SJCRH30 (cell line): Measurements from ENCODE around the gene ZNF879. TPM values are rescaled to one million over a fixed set of nuclear protein-coding genes. Genes with fewer than 3 reads are reported as not detected.
A peak's percentile ranks its signal among the peaks of the same experiment; 100 is the strongest.

Experiments used
- DNase-seq, 2 experiments: peaks; one replicate each; pipeline ENCODE4 v3.0.0-alpha.2; 2015 to 2020
- H3K27ac ChIP-seq: fragments of 250-450 bp; sonication (Bioruptor Pico); 2 replicates; pipeline ENCODE4 v1.5.1; 2020; ENCODE audit warnings: mild to moderate bottlenecking, moderate library complexity
- H3K27me3 ChIP-seq: fragments of 250-450 bp; sonication (Bioruptor Pico); 2 replicates; pipeline ENCODE4 v1.5.1; 2020; ENCODE audit warnings: mild to moderate bottlenecking, moderate library complexity
- H3K36me3 ChIP-seq: fragments of 250-450 bp; sonication (Bioruptor Pico); 2 replicates; pipeline ENCODE4 v1.5.1; 2020; ENCODE audit warnings: mild to moderate bottlenecking, moderate library complexity
- H3K4me1 ChIP-seq: fragments of 250-450 bp; sonication (Bioruptor Pico); 2 replicates; pipeline ENCODE4 v1.5.1; 2020; ENCODE audit warnings: mild to moderate bottlenecking, moderate library complexity
- H3K4me3 ChIP-seq: fragments of 250-450 bp; sonication (Bioruptor Pico); 2 replicates; pipeline ENCODE4 v1.5.1; 2020; ENCODE audit warnings: mild to moderate bottlenecking, moderate library complexity
- H3K9me3 ChIP-seq: fragments of 250-450 bp; sonication (Bioruptor Pico); replicated peaks from 2 replicates; pipeline ENCODE4 v1.5.1; 2020; ENCODE audit warnings: mild to moderate bottlenecking, moderate library complexity
- total RNA-seq: library from RNA; depleted of rRNA; stranded (reverse); fragments of >200 nt; shearing (Covaris generic); gene quantifications from 2 replicates; pipeline ENCODE4 v1.2.3, GENCODE V29; 2014

ZNF879 gene
- total RNA-seq, 1 experiment from 2014 or later = 5.5 TPM

- H3K4me1 ChIP-seq = no peaks in the 10 kb centered on the region
- DNase-seq = no peak
- no peak within 1 kb of the TSS for H3K27ac ChIP-seq
- no peaks in the 10 kb centered on the region for H3K9me3 ChIP-seq
- no peak within 1 kb of the TSS for H3K4me3 ChIP-seq
- H3K27me3 ChIP-seq = no peaks in the 10 kb centered on the region
- no peaks in the 10 kb centered on the region for H3K36me3 ChIP-seq
These were observed 28.8 kb upstream of the ZNF879 start, which contains the start of gene GRM6 for GRCh38 chr5:178994580-178995340. Gene GRM6 (minus strand): TSS chr5:178995320. CDS start chr5:178994944, 376 bp downstream.

GRCh38 chr5:178995341-178995690 lies 28.3 kb upstream of the ZNF879 start:
- Histone ChIP-seq H3K27ac (no peak overlapping the region), H3K9me3 (no peaks in the 10 kb centered on the region), H3K27me3 (no peaks in the 10 kb centered on the region), H3K36me3 (no peaks in the 10 kb centered on the region), H3K4me3 (no peak overlapping the region), H3K4me1 (no peaks in the 10 kb centered on the region)
- no peak for DNase-seq

GRCh38 chr5:178996156-178996555 lies 27.4 kb upstream of the ZNF879 start:
- H3K27ac ChIP-seq = no peak overlapping the region
- no peaks in the 10 kb centered on the region for H3K36me3 ChIP-seq
- H3K9me3 ChIP-seq = no peaks in the 10 kb centered on the region
- no peak overlapping the region for H3K4me3 ChIP-seq
- DNase-seq = no peak
- H3K4me1 ChIP-seq = no peaks in the 10 kb centered on the region
- no peaks in the 10 kb centered on the region for H3K27me3 ChIP-seq

- DNase-seq = no peak
- Histone ChIP-seq H3K4me3 (no peak overlapping the region), H3K4me1 (no peaks in the 10 kb centered on the region), H3K27ac (no peak overlapping the region), H3K36me3 (no peaks in the 10 kb centered on the region), H3K9me3 (no peaks in the 10 kb centered on the region), H3K27me3 (no peaks in the 10 kb centered on the region)
These were observed 26.4 kb upstream of the ZNF879 start for GRCh38 chr5:178997191-178997590.

- Histone ChIP-seq H3K27ac (no peak overlapping the region), H3K36me3 (no peaks in the 10 kb centered on the region), H3K9me3 (no peaks in the 10 kb centered on the region), H3K27me3 (no peaks in the 10 kb centered on the region), H3K4me3 (no peak overlapping the region), H3K4me1 (no peaks in the 10 kb centered on the region)
- DNase-seq = no peak
These were observed 25.2 kb upstream of the ZNF879 start for GRCh38 chr5:178998441-178998840.

GRCh38 chr5:179006564-179006963 lies 17.0 kb upstream of the ZNF879 start:
- Histone ChIP-seq H3K4me3 (no peak overlapping the region), H3K27me3 (no peaks in the 10 kb centered on the region), H3K27ac (no peak overlapping the region), H3K9me3 (peaks cover 3% of the 10 kb centered on the region; the same call in 1 of the 2 replicates), H3K36me3 (no peaks in the 10 kb centered on the region), H3K4me1 (no peaks in the 10 kb centered on the region)
- no peak for DNase-seq

GRCh38 chr5:179008667-179009066 lies 14.9 kb upstream of the ZNF879 start:
- H3K4me3 ChIP-seq = no peak overlapping the region
- H3K27me3 ChIP-seq = no peaks in the 10 kb centered on the region
- DNase-seq = peak in 1 of 2 experiments; percentile 6
- H3K27ac ChIP-seq = no peak overlapping the region
- H3K36me3 ChIP-seq = no peaks in the 10 kb centered on the region
- H3K4me1 ChIP-seq = no peaks in the 10 kb centered on the region
- H3K9me3 ChIP-seq = peaks cover 3% of the 10 kb centered on the region; the same call in 1 of the 2 replicates

GRCh38 chr5:179033004-179033580 lies 9.5 kb downstream of the ZNF879 start:
- Histone ChIP-seq H3K36me3 (peaks cover 22% of the 10 kb centered on the region), H3K27me3 (no peaks in the 10 kb centered on the region), H3K4me1 (no peaks in the 10 kb centered on the region), H3K4me3 (no peak overlapping the region), H3K9me3 (peaks cover 41% of the 10 kb centered on the region), H3K27ac (no peak overlapping the region)
- DNase-seq = no peak

- H3K9me3 ChIP-seq = no peaks in the 10 kb centered on the region; the same call in 1 of the 2 replicates
- H3K27me3 ChIP-seq = no peaks in the 10 kb centered on the region
- no peaks in the 10 kb centered on the region for H3K4me1 ChIP-seq
- H3K4me3 ChIP-seq = no peak overlapping the region
- no peak for DNase-seq
- H3K27ac ChIP-seq = no peak overlapping the region
- H3K36me3 ChIP-seq = no peaks in the 10 kb centered on the region
These were observed 21.2 kb downstream of the ZNF879 start for GRCh38 chr5:179044765-179045164.

GRCh38 chr5:179051784-179052183 lies 28.2 kb downstream of the ZNF879 start:
- H3K4me1 ChIP-seq = no peaks in the 10 kb centered on the region
- no peaks in the 10 kb centered on the region for H3K36me3 ChIP-seq
- no peak for DNase-seq

GRCh38 chr5:179054036-179054785 lies 30.6 kb downstream of the ZNF879 start:
- Histone ChIP-seq H3K36me3 (no peaks in the 10 kb centered on the region), H3K27ac (no peak overlapping the region)
- no peak for DNase-seq

More at GRCh38 chr5:179051784-179052183, 28.2 kb downstream of the ZNF879 start:
- H3K27ac ChIP-seq = no peak overlapping the region
- no peaks in the 10 kb centered on the region for H3K27me3 ChIP-seq
- H3K9me3 ChIP-seq = no peaks in the 10 kb centered on the region; the same call in 1 of the 2 replicates
- no peak overlapping the region for H3K4me3 ChIP-seq

GRCh38 chr5:179054876-179055275 lies 31.3 kb downstream of the ZNF879 start:
- Histone ChIP-seq H3K27ac (no peak overlapping the region), H3K4me1 (no peaks in the 10 kb centered on the region), H3K27me3 (no peaks in the 10 kb centered on the region), H3K4me3 (no peak overlapping the region), H3K36me3 (no peaks in the 10 kb centered on the region), H3K9me3 (peaks cover 3% of the 10 kb centered on the region; the same call in 1 of the 2 replicates)
- no peak for DNase-seq

More at GRCh38 chr5:179054036-179054785, 30.6 kb downstream of the ZNF879 start:
- no peaks in the 10 kb centered on the region for H3K27me3 ChIP-seq
- no peaks in the 10 kb centered on the region for H3K4me1 ChIP-seq
- H3K9me3 ChIP-seq = no peaks in the 10 kb centered on the region; the same call in 1 of the 2 replicates
- no peak overlapping the region for H3K4me3 ChIP-seq

GRCh38 chr5:179055436-179055835 lies 31.8 kb downstream of the ZNF879 start:
- no peaks in the 10 kb centered on the region for H3K36me3 ChIP-seq
- peaks cover 3% of the 10 kb centered on the region; the same call in 1 of the 2 replicates for H3K9me3 ChIP-seq
- no peaks in the 10 kb centered on the region for H3K27me3 ChIP-seq
- no peak overlapping the region for H3K27ac ChIP-seq
- H3K4me3 ChIP-seq = no peak overlapping the region
- no peak for DNase-seq
- H3K4me1 ChIP-seq = no peaks in the 10 kb centered on the region

GRCh38 chr5:179055841-179056240 lies 32.2 kb downstream of the ZNF879 start:
- H3K9me3 ChIP-seq = peaks cover 3% of the 10 kb centered on the region; the same call in 1 of the 2 replicates
- no peaks in the 10 kb centered on the region for H3K27me3 ChIP-seq
- H3K4me3 ChIP-seq = no peak overlapping the region
- no peaks in the 10 kb centered on the region for H3K36me3 ChIP-seq
- H3K27ac ChIP-seq = no peak overlapping the region
- no peaks in the 10 kb centered on the region for H3K4me1 ChIP-seq
- no peak for DNase-seq
